ENCODE data around the gene KNDC1. TPM values are rescaled to one million over a fixed set of nuclear protein-coding genes. Genes with fewer than 3 reads are reported as not detected.

Gene KNDC1
- total RNA-seq, 4 donors from 2014 or later: 3.7 to 5.9 (median 4.8) TPM

GRCh38 chr10:133116455-133116854, 43.6 kb upstream of the KNDC1 start:
- WGBS, 2 donors: 76 to 78% methylated on average over 13 of the region's 14 CpGs
- H3K4me3 ChIP-seq: no peak overlapping the region
- TF ChIP-seq EP300 (IDR thresholded peaks at IDR 0.05): no peak
- H3K27me3 ChIP-seq: no peaks in the 10 kb centered on the region
- DNase-seq (ENCODE audit: low spot score in 2 of 2): no peak
- peaks cover 0 to 28% (median 0%) of the 10 kb centered on the region in 4 donors for H3K9me3 ChIP-seq
- peaks cover 0 to 4% (median 0%) of the 10 kb centered on the region in 4 donors for H3K4me1 ChIP-seq
- H3K27ac ChIP-seq: no peak overlapping the region
- no peaks in the 10 kb centered on the region for H3K36me3 ChIP-seq

DNA sequence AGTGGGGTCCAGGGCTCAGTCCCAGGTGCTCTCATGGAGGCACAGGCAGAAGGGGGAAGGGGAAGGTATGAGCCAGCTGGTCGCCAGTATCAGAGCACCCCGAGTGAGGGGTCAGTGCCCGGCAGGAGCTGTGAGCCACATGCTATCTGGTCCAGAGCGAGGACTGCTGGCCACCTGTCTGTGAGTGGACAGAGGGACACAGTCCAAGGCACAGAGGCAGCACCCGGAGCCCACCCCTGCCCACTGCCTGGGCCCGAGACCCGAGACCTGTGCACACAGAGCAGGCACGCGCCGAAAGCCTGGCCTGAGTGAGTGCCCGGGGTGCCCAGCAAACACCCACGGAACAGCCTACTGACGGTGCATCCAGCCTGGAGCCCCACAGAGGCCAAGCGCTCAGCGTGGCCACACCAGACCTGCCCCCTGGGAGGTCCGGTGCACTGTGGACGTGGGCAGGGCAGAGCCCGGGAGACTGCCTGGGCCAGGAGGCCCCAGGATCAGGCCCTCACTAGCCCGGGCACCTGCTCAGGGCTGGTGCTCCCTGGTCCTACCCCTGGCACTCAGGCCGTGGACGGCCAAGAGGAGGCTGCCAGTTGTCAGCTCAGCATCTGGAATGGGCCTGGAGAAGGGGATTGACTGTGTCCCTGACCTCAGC, 42.9 kb upstream of the KNDC1 start:
- Histone ChIP-seq H3K27ac (no peak overlapping the region), H3K4me3 (no peak overlapping the region), H3K36me3 (no peaks in the 10 kb centered on the region), H3K4me1 (peaks cover 0 to 6% (median 0%) of the 10 kb centered on the region in 4 donors), H3K9me3 (peaks cover 0 to 28% (median 0%) of the 10 kb centered on the region in 4 donors), H3K27me3 (no peaks in the 10 kb centered on the region)
- TF ChIP-seq, protein P1, sequence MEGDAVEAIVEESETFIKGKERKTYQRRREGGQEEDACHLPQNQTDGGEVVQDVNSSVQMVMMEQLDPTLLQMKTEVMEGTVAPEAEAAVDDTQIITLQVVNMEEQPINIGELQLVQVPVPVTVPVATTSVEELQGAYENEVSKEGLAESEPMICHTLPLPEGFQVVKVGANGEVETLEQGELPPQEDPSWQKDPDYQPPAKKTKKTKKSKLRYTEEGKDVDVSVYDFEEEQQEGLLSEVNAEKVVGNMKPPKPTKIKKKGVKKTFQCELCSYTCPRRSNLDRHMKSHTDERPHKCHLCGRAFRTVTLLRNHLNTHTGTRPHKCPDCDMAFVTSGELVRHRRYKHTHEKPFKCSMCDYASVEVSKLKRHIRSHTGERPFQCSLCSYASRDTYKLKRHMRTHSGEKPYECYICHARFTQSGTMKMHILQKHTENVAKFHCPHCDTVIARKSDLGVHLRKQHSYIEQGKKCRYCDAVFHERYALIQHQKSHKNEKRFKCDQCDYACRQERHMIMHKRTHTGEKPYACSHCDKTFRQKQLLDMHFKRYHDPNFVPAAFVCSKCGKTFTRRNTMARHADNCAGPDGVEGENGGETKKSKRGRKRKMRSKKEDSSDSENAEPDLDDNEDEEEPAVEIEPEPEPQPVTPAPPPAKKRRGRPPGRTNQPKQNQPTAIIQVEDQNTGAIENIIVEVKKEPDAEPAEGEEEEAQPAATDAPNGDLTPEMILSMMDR (IDR thresholded peaks at IDR 0.05): no peak
- no peak for TF ChIP-seq EP300 (IDR thresholded peaks at IDR 0.05)
- TF ChIP-seq POLR2A (IDR thresholded peaks at IDR 0.05): no peak
- no peak for DNase-seq (ENCODE audit: low spot score in 2 of 2)
- 84 to 86% methylated on average over 14 to 15 of the region's 21 CpGs for WGBS, 2 donors

DNA sequence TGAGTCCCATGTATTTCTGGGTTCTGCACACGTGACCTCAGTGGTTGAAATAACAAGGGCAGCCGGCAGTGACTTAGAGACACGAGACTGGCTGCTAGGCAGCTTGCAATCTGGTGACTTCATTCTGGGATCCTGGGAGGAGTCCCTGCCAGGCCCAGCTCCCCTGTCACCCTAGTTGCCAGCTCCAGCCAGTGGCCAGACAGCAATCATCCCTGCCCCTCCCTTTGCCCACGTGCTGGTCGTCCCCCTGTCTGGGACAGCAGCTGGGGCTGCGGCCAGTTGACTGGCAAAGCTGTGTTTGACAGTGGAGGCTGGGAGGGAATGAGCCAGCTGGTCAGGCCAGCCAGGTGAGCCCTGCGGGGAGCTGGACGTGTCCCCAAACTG, 42.3 kb upstream of the KNDC1 start:
- WGBS, 2 donors: 61 to 62% methylated on average over 8 of the region's 8 CpGs
- Histone ChIP-seq H3K27ac (no peak overlapping the region), H3K4me3 (no peak overlapping the region), H3K27me3 (no peaks in the 10 kb centered on the region), H3K9me3 (peaks cover 0 to 28% (median 0%) of the 10 kb centered on the region in 4 donors), H3K4me1 (peaks cover 0 to 9% (median 0%) of the 10 kb centered on the region in 4 donors), H3K36me3 (no peaks in the 10 kb centered on the region)
- TF ChIP-seq EP300 (IDR thresholded peaks at IDR 0.05): no peak
- no peak for TF ChIP-seq POLR2A (IDR thresholded peaks at IDR 0.05)
- TF ChIP-seq, protein P1 (IDR thresholded peaks at IDR 0.05): no peak
- DNase-seq (ENCODE audit: low spot score in 2 of 2): no peak

DNA sequence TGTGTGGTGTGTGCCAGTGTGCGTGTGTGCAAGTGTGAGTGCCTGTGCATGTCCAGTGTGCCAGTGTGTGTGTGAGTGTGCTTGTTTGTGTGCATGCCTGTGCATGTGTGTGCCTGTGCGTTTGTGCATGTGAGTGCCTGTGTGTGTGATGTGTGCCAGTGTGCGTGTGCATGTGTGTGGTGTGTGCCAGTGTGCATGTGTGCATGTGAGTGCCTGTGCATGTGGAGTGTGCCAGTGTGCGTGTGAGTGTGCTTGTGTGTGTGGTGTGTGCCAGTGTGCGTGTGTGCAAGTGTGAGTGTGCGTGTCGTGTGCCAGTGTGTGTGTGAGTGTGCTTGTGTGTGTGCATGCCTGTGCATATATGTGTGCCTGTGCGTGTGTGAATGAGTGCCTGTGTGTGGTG, 38.5 kb upstream of the KNDC1 start:
- H3K4me3 ChIP-seq: no peak overlapping the region
- no peaks in the 10 kb centered on the region for H3K36me3 ChIP-seq
- no peak for TF ChIP-seq POLR2A (IDR thresholded peaks at IDR 0.05)
- TF ChIP-seq, protein P1 (IDR thresholded peaks at IDR 0.05): no peak
- no peak for TF ChIP-seq EP300 (IDR thresholded peaks at IDR 0.05)
- H3K27me3 ChIP-seq: peaks cover 0 to 6% of the 10 kb centered on the region in 2 donors
- no peak overlapping the region for H3K27ac ChIP-seq
- WGBS, 2 donors: 93% methylated on average over 8 of the region's 8 CpGs
- DNase-seq (ENCODE audit: low spot score in 2 of 2): no peak
- peaks cover 0 to 10% (median 0%) of the 10 kb centered on the region in 4 donors for H3K4me1 ChIP-seq
- H3K9me3 ChIP-seq: peaks cover 0 to 28% (median 0%) of the 10 kb centered on the region in 4 donors

DNA sequence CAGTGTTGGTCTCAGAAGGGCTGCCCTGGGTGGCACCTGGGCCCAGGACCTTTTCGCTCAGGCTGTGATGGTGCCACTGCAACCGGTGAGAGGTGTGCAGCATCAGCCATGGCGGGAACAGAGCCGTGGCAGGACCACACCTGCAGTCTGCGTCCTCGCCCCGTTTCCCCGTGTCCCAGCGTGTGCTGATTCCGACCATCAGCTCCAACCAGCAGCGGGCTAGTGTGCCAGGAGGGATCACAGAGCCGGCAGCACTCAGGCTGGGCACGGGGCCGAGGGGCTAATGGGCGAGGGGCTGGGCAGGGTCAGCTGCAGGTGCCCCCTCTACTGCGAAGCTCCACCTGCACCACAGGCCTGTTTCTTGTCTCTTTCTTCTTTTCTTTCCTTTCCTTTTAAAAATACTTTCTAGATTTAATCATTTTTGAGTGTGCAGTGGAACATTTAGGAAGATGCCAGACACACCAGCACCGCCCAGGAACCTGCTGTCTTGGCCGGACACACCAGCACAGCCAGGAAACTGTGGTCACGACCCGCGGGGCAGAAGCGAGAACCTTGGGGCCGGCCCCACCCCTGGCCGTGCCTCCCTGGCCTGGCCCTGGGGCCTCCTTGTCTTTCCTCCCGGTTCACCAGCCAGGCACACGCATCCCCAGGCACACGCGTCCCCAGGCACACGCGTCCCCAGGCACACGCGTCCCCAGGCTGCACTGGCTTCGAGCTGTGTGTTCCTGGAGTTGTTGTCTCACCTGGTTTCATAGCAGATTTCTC, 37.7 kb upstream of the KNDC1 start:
- Histone ChIP-seq H3K27ac (no peak overlapping the region), H3K4me3 (no peak overlapping the region), H3K27me3 (peaks cover 0 to 6% of the 10 kb centered on the region in 2 donors), H3K9me3 (peaks cover 0 to 26% (median 0%) of the 10 kb centered on the region in 4 donors), H3K36me3 (no peaks in the 10 kb centered on the region), H3K4me1 (peaks cover 0 to 10% (median 0%) of the 10 kb centered on the region in 4 donors)
- 64 to 68% methylated on average over 21 to 33 of the region's 33 CpGs for WGBS, 2 donors
- TF ChIP-seq POLR2A (IDR thresholded peaks at IDR 0.05) (no peak), EP300 (IDR thresholded peaks at IDR 0.05) (no peak)
- TF ChIP-seq, protein P1 (IDR thresholded peaks at IDR 0.05): no peak
- DNase-seq (ENCODE audit: low spot score in 2 of 2): no peak
